SK-MEL-5 (cell line): ENCODE data around the gene PHGDH. TPM values are rescaled to one million over a fixed set of nuclear protein-coding genes. Genes with fewer than 3 reads are reported as not detected.

Source experiments
- DNase-seq: peaks from one replicate; pipeline ENCODE4 v3.0.0-alpha.2; 2016; ENCODE audit warnings: low read depth, low spot score
- in situ Hi-C: cut with HindIII; loops from 2 replicates; pipeline ENCODE4 v1.10.0; 2016; ENCODE audit warnings: low sequenced_read_pairs, high pct_unique_total_duplicates, low pct_unique_long_range_greater_than_20kb
- polyA plus RNA-seq, 2 experiments: library from polyadenylated mRNA; depleted of rRNA; stranded (reverse); fragments of >200 nt; gene quantifications; 2 replicates each; pipeline ENCODE4 v1.2.3, GENCODE V29; 2015
- total RNA-seq: library from RNA; depleted of rRNA; stranded (reverse); fragments of >200 nt; shearing (Covaris generic); gene quantifications from 2 replicates; pipeline ENCODE4 v1.2.3, GENCODE V29; 2014; rRNA removed

The PHGDH gene
- 98.5 and 108 TPM in 2 replicates for total RNA-seq
- 168 and 173 TPM in 2 replicates for polyA plus RNA-seq (2015; cell fraction: cytosol; rRNA removed)
- 127 and 142 TPM in 2 replicates for polyA plus RNA-seq (2015; cell fraction: nucleus; rRNA removed)

DNA sequence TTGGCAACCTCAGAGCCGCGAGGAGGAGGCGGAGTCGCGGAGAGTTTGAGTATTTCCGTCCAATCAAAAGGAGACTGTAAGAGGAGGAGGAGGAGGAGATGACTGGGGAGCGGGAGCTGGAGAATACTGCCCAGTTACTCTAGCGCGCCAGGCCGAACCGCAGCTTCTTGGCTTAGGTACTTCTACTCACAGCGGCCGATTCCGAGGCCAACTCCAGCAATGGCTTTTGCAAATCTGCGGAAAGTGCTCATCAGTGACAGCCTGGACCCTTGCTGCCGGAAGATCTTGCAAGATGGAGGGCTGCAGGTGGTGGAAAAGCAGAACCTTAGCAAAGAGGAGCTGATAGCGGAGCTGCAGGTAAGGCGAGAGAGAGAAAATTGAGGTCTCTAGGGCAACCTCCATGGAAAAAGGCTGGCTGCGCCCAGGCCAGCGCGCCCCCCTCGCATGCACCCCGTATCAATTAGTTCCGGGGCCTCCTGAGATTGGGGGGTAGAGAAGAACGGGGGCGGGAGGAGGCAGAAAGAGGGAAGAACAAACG, at the start of gene PHGDH:
Gene PHGDH (plus strand): TSS at position 131 of the 538 bp plus-strand sequence. CDS start 89 bp downstream, at position 220.
- in situ Hi-C loops = no loop called here
- DNase-seq = peak; percentile 68

DNA sequence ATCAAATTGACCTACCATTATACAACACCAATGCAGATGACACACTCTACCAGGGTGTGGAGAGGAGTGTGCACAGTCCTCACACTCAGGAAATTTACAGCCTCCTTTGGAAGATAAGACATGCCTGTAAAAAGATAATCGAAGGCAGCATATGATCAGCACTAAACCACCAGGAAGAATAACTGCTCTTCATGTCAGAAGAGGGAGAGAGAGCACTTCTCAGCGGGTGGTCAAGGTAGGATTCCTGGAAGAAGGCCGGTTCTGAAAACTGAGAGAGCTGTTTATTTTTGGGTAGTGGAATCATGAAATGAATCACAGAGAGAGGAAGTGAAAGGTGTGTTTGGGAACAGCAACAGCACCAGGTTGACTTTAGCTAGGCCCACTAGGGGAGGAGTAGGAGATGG, 49.7 kb upstream of the PHGDH start:
- no peak for DNase-seq
- in situ Hi-C loops = no loop called here

GRCh38 chr1:119664067-119664466, 47.7 kb upstream of the PHGDH start:
- DNase-seq = no peak
- in situ Hi-C loops = no loop called here

DNA sequence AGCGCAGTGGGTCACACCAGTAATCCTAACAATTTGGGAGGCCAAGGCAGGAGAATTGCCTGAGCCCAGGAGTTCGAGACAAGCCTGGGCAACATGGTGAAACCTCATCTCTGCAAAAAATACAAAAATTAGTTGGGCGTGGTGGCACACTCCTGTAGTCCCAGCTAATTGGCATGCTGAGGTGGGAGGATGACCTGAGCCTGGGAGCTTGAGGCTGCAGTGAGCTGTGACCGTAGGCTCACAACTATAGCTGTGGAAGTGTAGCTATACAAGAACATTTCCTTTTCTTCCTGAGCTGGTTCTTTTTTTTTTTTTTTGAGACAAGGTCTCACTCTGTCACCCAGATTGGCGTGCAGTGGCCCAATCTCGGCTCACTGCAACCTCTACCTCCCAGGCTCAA, 44.6 kb upstream of the PHGDH start:
- no peak for DNase-seq
- in situ Hi-C loops = no loop called here

GRCh38 chr1:119670898-119671297, 40.8 kb upstream of the PHGDH start:
- no peak for DNase-seq
- in situ Hi-C loops = no loop called here

DNA sequence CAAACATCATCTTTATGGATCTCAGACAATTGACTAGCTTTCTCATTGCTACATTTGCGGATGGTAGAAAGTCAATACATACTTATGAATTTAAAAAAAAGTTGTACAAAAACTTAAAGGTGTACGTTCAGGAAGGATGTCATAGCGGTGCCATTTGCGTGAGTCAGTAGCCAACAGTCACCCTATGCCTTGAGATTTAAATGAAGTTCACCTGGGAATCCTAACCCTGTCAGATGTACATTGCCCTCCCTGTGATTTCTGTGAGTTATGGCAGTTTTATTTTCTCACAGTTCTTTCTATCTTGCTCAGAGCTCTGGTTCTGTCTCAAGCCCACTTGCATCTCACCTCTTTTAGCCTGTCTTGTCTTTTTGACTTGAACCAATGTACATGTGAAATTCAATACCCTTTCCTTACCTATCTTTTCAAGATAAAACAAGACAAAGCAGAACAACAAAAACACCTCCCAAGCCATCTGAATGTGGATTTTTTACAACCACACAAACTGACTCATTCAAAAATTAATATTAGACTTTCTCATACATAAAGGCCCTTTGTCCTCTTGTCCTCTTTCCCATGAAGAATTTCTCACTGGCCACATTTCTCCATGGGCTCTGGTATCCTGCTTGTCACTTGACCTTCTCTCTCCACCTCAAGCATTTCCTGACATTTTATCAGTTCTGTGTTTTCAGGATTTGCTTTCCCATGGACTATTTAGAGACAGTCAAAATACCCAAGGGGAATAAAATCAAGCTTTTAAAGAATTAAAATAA, 38.4 kb upstream of the PHGDH start:
- DNase-seq = peak; percentile 99
- in situ Hi-C loops = no loop called here

GRCh38 chr1:119674111-119674526, 37.6 kb upstream of the PHGDH start:
- peak; percentile 92 for DNase-seq
- in situ Hi-C loops = no loop called here

GRCh38 chr1:119674835-119675289, 36.9 kb upstream of the PHGDH start:
- in situ Hi-C loops = no loop called here
- DNase-seq = peak; percentile 97

GRCh38 chr1:119675349-119676345, 36.1 kb upstream of the PHGDH start:
- peak; percentile 93 for DNase-seq
- in situ Hi-C loops = no loop called here

DNA sequence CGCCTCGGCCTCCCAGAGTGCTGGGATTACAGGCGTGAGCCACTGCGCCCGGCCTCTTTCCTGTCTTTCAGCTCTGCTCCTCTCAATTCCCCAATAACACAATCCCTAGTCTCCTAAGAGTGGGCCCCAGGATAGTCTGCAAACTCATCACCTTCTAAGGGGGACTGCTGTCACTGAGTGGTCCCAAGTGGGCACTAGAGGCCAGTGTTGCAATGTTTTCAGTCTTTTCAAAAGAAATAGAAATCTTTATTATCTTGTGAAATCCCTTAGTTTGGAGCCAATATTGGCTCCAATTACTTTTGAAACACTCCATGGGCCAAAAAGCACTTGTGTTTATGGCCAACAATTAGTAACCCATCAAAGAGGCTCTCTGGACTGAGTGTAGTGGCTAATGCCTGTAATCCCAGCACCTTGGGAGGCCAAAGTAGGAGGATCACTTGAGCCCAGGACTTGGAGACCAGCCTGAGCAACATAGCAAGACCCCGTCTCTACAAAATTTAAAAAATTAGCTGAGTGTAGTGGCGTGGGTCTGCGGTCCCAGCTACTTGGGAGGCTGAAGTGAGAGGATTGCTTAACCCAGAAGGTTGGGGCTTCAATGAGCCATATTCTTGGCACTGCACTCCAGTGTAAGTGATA, 35.0 kb upstream of the PHGDH start:
- in situ Hi-C loops = no loop called here
- DNase-seq = peak; percentile 46

DNA sequence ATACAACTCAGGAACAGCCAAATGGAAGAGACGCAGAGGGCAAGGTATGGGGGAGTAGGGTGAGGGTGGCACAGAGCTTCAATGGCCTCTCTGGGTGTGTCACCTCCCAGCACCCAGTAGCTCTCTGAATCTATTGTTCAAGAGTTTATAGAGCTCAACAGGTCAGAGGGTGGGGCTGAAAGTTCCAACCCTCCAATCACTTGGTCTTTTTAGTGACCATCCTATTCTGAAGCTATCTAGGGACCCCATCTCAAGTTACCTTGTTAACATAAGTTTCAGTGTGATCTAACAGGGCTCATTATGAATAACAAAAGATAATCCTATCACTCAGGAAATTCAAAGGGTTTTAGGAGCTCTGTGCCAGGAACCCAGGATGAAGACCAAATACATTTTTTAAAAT, 32.5 kb upstream of the PHGDH start:
- in situ Hi-C loops = no loop called here
- no peak for DNase-seq

- no peak for DNase-seq
- in situ Hi-C loops = no loop called here
These were observed 31.5 kb upstream of the PHGDH start for GRCh38 chr1:119680193-119680592.

- in situ Hi-C loops = no loop called here
These were observed 31.0 kb upstream of the PHGDH start for GRCh38 chr1:119680723-119681122.

DNA sequence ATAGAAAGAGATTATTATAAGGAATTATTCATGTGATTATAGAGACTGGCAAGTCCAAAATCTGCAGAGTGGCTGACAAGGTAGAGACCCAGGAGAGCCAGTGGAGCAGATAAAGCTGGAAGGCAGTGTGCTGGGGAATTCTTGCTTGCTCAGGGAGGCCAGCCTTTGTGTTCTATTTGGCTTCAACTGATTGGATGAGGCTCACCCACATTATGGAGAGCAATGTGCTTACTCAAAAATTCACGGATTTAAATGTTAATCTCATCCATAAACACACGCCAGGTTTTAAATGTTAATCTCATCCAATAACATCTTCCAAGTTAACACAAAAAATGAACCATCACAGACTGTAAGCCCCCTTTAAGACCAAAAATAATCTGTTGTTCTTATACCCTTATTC, 30.2 kb upstream of the PHGDH start:
- in situ Hi-C loops = no loop called here

More at GRCh38 chr1:119680723-119681122, 31.0 kb upstream of the PHGDH start:
- DNase-seq = no peak

GRCh38 chr1:119682141-119682540, 29.6 kb upstream of the PHGDH start:
- no peak for DNase-seq
- in situ Hi-C loops = no loop called here

More for the DNA sequence above, 30.2 kb upstream of the PHGDH start:
- no peak for DNase-seq

DNA sequence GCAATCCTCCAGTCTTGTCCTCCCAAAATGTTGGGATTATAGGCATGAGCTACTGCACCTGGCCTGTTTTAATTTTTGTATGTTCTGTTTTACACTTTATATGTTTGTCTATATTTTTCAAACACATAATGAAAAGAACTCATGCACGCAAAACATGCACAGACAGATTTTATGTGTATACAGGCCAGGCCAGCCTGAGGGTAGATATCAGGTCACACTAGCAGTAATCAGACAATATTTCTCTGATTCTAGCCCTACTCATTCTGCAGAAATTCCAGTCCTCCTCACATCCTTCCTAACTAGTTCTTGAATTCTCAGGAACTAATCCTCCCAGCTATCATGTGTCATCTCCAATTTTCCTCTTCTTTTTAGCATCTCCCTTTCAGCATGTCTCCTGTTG, 27.8 kb upstream of the PHGDH start:
- DNase-seq = no peak
- in situ Hi-C loops = no loop called here

DNA sequence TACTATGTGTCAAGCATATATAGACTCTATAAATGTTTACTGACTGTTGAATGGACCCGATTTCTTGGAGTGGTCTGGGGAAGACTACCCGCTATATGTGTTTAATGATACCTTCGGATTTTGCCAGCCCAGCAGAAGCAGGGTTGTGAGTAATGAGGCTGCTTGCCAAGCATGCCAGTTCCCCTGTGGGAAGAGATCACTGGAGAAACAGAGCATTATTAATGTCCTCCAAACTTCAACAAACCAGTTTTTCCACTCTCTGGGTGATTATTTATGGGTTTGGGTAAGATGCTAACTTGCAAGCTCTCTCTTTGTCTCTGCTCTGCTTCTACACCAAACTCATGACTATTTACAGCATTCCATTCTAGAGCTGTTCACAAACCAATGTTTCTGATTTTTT, 25.1 kb upstream of the PHGDH start:
- DNase-seq = no peak
- in situ Hi-C loops = no loop called here
